ENCODE data around the gene HERC5.
"Not testable (repeated sequence)": the region's sequence is repeated elsewhere in the genome, so short reads cannot be mapped to it uniquely, and the experiment has no call there.

Gene HERC5

DNA sequence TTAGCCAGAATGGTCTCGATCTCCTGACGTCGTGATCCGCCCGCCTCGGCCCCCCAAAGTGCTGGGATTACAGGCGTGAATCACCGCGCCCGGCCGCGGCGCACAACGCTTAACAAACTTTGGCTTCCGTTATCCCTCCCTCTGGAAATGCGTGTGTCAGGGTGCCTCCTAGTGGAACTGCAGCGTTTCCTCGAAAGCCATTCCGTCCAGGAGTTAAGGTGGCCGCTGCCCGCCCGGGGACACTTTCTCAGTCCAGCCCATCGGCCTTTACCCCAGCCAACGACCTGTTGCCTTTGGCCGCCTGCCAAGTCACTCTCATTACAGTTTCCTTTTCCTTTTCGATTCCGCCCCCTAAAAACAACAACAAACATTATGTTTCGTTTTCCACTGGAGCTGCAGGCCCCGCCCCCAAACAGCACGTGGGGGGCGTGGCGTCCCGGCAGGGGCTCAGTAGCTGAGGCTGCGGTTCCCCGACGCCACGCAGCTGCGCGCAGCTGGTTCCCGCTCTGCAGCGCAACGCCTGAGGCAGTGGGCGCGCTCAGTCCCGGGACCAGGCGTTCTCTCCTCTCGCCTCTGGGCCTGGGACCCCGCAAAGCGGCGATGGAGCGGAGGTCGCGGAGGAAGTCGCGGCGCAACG lies at the start of gene HERC5:
HERC5 (plus strand) TSS at position 450 of the 637 bp plus-strand sequence; CDS start at position 601, 151 bp downstream.
- peak; percentile 62 for DNase-seq (ENCODE audit: low spot score)

DNA sequence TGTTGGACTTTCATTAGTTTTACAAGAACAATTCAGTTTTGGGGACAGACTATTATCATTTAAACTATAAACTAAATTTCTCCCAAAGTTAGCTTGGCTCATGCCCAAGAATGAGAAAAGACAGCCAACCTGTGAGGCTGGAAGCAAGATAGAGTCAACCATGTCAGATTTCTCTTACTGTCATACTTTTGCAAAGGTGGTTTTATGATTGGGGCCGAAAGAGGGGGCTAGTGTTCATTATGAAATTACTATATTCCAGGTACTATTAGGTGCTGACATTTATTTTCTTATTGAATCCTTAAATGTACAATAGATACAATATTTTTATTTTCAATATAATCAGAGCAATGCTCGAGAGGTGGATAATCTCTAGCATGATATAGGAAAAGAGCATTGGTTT lies 47.7 kb upstream of the HERC5 start:
- no peak for DNase-seq (ENCODE audit: low spot score)

DNA sequence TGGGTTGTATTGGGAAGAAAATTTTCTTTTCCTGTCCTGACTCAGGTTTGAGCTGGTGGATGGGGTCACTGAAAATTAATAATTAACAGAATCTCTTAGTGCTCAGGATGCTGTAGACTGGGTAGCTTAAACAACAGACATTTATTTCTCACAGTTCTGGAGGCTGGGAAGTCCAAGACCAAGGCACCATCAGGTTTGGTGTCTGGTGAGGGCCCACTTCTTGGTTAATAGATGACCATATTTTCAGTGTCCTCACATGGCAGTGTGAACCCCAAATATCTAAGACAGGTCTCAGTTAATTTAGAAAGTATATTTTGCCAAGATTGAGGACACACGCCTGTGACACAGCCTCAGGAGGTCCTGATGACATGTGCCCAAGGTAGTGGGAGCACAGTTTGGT lies 47.1 kb upstream of the HERC5 start:
- no peak for DNase-seq (ENCODE audit: low spot score)

DNA sequence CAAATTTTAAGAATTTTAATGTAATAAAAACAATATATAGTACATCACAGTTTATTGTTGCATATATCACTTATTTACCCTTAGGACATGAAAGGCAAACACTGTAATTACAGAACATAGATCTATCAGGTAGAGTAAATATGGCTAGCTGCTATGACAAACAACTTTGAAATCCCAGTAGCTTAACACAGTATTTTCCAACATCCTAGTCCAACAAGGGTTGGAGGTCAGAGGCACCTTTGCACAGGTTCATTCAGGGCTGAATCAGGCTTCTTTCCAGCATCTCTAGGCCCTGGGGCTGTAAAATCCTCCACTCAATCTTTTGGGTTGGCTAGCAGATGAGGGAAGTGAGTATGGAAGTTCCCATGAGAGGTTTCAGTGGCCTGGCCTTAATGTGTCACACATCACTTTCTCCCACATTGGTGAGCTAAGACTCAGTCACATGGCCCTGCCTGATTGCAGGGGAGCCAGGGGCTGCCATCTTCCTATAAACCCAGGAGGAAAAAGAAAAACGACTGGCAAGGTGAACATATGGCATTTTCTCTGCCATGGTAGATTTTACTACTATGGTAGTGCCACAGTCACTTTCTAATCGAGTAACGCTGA lies 45.3 kb upstream of the HERC5 start:
- DNase-seq (ENCODE audit: low spot score) = no peak

DNA sequence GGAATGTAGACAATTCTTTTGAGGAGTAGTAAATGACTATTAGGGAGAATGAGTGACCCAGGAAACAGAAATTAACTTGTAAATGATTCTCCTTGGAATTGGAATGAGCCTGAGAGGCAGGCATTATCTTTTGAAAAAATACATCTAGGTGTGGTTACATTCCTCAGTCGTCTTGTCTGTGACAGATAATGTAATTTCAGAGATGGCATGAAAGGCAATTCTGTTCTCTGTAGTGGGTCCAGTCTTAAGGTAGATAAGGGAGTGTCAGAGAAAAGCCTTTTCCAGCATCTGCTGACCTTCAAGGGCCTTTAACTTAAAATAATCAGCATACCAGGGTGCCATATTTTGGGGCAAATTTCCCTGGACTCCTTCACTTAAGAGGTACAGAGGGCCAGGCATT lies 43.1 kb upstream of the HERC5 start:
- no peak for DNase-seq (ENCODE audit: low spot score)

DNA sequence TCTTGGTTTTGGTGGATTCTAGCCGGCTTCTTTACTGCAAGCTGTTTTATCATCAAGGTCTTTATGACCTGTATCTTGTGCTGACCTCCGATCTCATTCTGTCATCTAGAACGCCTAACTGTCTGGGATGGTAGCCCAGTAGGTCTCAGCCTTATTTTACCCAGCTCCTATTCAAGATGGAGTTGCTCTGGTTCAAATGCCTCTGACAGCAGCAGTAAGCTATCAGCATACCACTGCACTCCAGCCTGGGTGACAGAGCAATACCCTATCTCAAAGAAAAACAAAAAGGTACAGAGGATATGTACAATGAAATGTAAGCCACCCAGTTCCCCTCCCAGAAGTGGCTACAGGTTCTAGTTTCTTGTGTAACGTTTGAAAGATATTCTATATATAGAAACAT lies 42.2 kb upstream of the HERC5 start:
- DNase-seq (ENCODE audit: low spot score) = no peak

DNA sequence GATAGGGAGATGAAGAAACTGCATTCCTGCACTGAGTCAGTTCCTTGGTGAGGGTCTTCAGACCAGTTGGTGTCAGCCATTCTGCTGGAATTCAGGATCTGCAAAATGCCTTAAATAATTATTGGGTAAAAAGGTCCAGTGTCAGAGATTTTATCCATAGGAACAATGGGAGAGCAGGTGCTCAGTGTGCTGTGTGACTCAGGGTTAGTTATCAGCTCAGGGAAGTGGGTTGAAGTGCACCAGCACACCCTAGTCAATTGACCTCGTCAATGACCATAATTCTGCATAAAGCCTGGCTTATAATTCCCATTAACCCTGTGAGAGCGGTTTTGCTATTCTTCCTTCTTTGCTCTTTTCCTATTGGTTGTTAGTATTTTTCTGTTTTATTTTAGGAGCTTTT lies 40.9 kb upstream of the HERC5 start:
- DNase-seq (ENCODE audit: low spot score) = no peak

DNA sequence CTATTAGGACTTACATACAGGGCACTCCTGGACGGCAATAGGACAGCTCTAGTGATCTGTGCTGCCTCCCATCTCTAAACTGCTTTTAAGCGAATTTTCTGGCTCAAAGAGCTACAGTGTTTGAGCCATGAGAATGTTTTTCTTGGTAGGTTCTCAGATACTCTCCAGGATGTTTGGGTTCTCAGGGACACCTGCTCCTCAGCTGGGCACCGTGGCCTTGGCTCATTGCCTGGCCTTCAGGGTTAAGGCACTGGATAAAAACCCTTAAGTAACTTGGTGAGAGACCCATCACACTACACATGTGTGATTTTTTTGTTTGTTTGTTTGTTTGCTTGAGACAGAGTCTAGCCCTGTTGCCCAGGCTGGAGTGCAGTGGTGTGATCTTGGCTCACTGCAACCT lies 38.5 kb upstream of the HERC5 start:
- no peak for DNase-seq (ENCODE audit: low spot score)

DNA sequence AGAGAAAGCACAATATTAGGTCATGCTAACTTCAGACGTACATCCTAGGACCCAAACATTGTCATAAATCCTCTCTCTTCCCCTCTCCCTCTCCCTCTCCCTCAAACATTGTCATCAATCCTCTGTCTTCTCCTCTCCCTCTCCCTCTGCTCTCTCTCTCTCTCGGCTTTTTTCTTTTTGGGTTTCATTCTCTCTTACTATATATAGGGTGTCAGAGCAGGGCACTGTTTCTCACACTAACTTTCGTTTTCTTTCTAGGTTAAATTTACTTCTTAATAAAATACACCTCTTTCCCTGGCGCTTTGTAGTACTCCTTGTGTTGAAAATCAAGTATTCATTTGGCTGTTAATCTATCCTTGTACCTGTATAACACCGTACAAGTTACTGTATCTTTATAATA lies 37.0 kb upstream of the HERC5 start:
- no peak for DNase-seq (ENCODE audit: low spot score)

DNA sequence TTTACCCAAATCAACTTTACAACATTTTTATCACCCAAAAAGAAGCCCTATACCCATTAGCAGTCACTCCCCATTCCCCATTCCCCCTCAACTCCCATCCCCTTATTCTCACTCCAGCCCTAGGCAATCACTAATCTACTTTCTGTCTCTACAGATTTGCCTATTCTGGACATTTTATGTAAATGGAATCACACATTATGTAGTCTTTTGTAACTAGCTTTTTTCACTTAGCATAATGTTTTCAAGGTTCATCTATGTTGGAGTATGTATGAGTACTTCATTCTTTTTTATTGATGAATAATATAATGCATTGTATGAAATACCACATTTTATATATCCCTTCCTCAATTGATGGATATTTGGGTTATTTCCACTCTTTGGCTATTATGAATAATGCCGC lies 36.1 kb upstream of the HERC5 start:
- DNase-seq (ENCODE audit: low spot score) = no peak

DNA sequence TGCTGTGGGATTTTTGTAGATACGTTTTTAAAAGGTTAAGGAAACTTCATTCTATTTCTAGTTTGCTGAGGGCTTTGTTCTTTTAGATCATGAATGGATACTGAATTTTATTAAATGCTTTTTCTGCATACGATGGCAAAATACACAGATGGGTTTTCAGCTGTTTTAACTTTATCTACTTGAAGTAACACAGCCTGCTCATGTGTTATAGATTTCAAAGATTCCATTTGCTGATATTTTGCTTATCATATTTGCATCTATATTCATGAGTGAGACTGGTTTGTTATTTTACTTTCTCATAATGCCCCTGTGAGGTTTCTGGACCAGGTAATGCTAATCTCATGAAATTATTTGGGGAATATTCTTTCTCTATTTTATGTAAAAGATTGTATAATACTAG lies 34.5 kb upstream of the HERC5 start:
- no peak for DNase-seq (ENCODE audit: low spot score)

DNA sequence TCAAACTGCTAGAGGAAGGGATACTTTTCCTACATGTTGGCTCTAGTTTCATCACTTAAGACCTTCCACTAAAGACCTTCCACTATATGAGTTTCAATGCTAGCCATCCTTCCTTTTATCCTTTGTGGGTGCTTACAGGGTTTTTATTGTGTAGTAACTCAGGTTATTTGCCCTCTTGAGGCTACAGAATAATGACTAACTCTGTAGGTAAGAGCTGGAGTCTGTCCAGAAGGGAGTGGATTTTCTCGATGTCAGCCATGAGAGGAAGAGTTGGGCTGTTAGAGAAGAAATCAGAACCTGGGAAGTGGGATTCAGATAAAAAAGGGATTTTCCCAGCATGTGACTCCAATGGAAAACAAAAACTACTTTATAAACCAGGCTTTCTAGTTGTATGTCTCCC lies 27.5 kb upstream of the HERC5 start:
- DNase-seq (ENCODE audit: low spot score) = no peak

DNA sequence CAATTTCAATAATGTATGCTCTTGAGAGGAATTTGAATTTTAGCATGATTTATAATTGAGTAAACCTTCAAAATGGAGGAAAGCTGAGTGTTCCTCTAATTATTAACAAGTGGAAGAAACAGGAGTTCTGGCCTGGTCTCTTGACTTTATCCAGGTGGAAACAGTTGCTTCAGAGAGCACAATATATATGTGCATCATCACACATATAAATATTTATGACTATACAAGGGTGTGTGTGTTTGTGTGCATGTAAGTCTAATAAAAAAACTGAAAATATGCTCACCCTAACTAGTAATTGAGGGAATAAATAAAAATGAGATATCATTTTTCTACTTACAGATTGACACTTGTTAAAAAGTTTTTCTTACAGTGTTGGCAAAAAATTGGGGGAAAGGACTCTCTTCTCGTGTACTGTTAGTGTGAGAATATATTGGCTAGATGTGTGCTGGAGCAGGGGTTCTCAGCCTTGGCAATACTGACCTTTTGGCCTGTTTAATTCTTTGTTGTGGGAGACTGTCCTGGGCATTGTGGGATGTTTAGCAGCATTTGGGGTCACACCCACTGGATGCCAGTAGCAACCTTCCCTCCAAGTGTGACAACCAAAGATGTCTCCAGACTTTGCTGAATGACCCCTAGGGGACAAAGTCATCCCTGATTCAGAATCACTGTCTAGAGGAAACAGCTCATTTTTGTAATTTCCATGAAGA lies 20.8 kb upstream of the HERC5 start:
- no peak for DNase-seq (ENCODE audit: low spot score)

DNA sequence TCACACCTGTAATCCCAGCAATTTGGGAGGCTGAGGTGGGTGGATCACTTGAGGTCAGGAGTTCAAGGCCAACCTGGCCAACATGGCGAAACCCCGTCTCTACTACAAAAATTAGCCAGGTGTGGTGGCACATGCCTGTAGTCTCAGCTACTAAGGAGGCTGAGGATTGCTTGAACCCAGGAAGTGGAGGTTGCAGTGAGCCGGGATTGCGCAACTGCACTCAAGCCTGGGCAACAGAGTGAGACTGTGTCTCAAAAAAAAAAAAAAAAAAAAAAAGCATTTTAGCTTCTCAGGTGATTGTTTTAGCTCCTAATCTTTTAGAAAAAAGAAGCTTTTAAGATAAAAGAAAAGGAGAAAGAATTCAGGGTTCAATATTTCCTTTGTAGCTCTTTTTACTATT lies 19.0 kb upstream of the HERC5 start:
- not testable (repeated sequence) for DNase-seq (ENCODE audit: low spot score)

DNA sequence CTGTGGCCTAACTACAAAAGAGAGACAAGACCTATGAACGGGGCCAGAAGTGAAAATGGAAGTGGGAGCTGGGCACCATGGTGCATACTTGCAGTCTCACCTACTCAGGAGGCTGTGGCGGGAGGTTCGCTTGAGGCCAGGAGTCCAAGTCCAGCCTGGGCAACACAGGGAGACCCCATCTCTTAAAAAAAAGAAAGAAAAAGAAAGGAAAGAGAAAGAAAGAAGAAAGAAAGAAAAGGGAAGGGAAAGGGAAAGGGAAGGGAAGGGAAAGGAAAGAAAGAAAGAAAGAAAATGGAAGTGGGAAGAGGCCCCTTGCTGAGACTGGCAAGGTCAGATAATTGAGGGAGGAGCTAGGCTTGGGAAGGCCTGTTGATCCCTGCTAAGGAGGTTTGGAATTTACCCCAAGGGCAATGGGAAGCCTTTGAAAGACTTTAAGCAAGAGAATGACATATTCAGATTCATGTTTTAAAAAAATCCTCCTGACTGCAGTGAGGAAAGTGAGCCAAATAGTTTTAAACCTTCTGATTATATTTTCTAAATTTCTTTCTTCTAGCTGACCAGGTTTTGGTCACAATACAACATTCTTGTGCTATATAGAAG lies 17.7 kb upstream of the HERC5 start:
- DNase-seq (ENCODE audit: low spot score) = no peak

DNA sequence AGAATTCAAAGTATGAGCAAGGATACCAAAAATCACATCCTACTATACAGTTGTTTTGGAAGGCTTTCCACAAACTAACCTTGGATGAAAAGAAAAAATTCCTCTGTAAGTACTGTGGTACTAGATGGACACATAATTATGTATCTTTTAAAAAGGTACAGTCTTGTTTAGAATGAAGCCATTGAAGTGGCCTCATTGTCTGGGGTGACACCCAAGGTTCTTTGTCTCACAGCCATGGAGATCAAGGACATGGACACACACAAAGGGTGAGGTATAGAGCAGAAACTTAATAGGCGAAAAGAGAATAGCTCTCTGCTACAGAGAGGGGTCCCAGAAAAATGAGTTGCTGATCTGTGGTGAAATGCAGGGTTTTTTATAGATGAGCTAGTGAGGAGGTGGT lies 16.8 kb upstream of the HERC5 start:
- DNase-seq (ENCODE audit: low spot score) = no peak

DNA sequence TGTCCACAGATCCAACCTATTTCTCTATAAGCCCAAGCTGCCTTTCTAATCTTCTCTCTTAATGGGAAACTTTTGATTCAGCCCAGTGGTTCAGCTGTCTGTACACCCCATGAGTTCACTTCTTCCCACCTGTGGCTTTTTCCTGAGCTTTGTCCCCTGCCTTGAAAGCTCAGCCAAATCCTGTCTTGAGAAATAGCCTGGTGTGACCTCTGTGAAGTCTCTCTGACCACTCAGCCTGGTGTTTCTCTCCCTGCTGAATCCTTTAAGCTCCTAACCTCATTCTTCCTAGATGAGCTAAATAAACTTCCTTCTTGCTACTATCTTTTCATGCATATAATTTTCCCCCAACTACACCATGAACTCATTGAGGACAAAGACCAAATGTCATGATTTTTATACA lies 15.2 kb upstream of the HERC5 start:
- DNase-seq (ENCODE audit: low spot score) = no peak

DNA sequence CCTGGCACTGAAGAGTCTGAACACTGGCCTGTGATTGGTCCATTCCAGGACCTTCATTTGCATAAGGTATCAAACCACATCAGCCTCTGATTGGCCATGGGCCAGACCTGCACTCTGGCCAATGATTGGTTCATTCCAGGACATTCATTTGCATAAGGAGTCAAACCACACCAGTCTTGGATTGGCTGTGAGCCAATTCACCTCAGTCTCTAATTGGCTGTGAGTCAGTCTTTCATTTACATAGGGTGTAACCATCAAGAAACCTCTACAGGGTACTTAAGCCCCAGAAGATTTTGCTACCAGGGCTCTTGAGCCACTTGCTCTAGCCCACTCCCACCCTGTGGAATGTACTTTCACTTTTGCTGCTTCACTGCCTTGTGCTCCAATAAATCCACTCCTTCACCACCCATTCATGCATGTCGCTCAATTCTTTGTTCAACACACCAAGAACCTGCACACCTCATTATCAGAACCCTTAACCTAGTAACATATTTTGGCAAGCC lies 14.2 kb upstream of the HERC5 start:
- no peak for DNase-seq (ENCODE audit: low spot score)

DNA sequence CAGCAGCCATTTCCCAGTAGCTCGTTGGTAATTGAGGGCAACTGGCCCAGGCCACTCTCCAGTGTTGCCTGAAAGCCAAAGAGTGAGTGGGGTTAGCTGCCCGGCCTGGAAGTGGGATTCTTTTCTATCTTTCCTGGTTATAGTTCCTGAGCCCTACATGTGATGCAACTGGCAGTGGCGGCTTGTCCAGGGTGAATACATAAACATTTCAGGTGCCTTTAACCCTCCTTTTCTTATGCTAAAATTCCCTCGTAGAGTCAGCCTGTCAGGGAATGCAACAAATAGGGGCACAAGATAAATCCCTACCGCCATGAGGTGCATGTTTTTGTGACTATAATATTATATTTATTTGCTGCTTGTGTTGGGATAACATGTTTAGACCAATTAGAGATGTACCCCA lies 13.4 kb upstream of the HERC5 start:
- no peak for DNase-seq (ENCODE audit: low spot score)

DNA sequence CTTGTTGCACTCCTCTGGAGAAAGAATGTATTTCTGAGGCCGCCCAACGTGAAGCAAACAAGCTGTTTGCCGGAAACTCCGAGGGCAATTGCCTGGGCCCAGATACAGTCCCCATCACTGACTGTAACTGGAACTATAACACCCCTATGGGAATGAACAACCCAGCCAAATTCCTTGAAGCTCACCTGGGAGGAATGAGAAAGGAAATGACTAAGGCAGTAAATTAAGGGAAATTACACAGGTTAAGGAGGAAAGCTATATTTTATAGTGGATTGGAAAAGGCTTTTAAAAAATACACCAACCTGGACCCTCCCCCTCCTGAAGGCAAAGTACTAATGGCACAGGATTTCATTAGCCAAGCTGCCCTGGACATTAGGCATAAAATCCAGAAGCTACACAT lies 11.7 kb upstream of the HERC5 start:
- no peak for DNase-seq (ENCODE audit: low spot score)

DNA sequence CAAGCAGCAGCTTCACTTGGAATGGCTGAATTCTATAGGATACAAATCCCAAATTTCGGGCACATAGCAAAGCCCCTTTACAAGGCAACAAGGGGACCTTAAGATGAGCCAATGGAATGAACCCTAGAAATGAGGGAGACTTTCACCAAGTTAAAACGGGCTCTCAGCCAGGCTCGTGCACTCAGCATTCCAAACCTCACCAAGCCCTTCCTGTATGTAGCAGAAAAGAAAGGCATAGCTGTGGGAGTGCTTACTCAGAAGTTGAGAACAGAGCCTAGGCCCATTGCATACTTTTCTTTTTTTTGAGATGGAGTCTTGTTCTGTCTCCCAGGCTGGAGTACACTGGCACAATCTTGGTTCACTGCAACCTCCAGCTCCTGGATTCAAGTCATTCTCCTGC lies 10.8 kb upstream of the HERC5 start:
- no peak for DNase-seq (ENCODE audit: low spot score)

DNA sequence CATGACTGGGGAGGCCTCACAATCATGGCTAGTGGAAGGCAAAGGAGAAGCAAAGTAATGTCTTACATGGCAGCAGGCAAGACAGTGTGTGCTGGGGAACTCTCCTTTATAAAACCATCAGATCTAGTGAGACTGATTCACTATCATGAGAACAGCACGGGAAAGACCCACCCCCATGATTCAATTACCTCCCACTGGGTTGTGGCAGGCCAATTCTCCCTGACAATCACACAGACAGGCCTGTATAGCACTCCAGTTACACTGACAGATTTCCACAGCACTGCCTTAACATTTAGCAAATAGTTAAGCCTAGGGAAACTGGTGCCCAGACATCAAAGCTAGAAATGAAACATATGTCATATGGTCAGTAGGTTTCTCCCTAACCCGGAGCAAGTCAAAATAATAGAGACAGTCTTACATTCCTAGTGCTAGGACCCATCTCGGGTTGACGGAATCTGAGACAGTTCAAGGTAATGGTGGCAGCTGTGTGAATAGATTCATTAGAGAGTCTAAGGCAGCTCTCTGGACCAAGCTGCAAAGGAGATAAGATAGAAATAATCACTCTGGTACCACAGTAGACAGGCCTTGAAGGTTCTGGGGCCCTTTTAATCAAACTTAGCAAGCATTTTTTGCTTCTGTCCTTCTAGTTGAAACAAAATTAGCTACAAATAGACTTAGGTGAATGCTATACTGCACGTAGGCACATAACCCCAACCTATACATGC lies 9.4 kb upstream of the HERC5 start:
- no peak for DNase-seq (ENCODE audit: low spot score)

Measured in cerebellar cortex (tissue), 1 donor.